HL-60 (cell line): ENCODE data around the gene MARCHF9.
"Not testable (repeated sequence)": the region's sequence is repeated elsewhere in the genome, so short reads cannot be mapped to it uniquely, and the experiment has no call there.

Source experiments
- DNase-seq, 2 experiments: peaks; one replicate each; pipeline ENCODE4 v3.0.0-alpha.2; 2010 to 2020; ENCODE audit warnings: low read depth in 1 of 2, low spot score in 1 of 2
- H3K27ac ChIP-seq: fragments of 250-450 bp; sonication (Bioruptor Pico); replicated peaks from 2 replicates; pipeline ENCODE4 v1.5.1; 2020; ENCODE audit warnings: mild to moderate bottlenecking, moderate library complexity
- H3K27me3 ChIP-seq: fragments of 250-450 bp; sonication (Bioruptor Pico); 2 replicates; pipeline ENCODE4 v1.5.1; 2021; ENCODE audit warnings: mild to moderate bottlenecking, moderate library complexity; ENCODE audit not compliant: insufficient read depth, poor library complexity, severe bottlenecking
- H3K4me3 ChIP-seq: replicated peaks from 2 replicates; pipeline ENCODE4 v1.5.1; 2011; ENCODE audit warnings: mild to moderate bottlenecking, control low read depth, low read length; ENCODE audit not compliant: insufficient read depth
- GABPA ChIP-seq: IDR thresholded peaks from 2 replicates; pipeline ENCODE4 v1.6.1; 2012; ENCODE audit warnings: low read depth
- POLR2AphosphoS5 ChIP-seq: IDR thresholded peaks from 2 replicates; pipeline ENCODE4 v1.6.1; 2012; ENCODE audit warnings: low read depth
- REST ChIP-seq: IDR thresholded peaks from 2 replicates; pipeline ENCODE4 v1.6.1; 2012; ENCODE audit warnings: low read depth; ENCODE audit not compliant: insufficient replicate concordance
- SPI1 ChIP-seq: IDR thresholded peaks from 2 replicates; pipeline ENCODE4 v1.6.1; 2012; ENCODE audit warnings: low read depth, mild to moderate bottlenecking, borderline replicate concordance
- TF ChIP-seq, protein P1 (sequence below): IDR thresholded peaks from one replicate; pipeline ENCODE4 v1.5.1; 2011; ENCODE audit warnings: low read length, control low read depth, inconsistent platforms; ENCODE audit not compliant: insufficient read depth

Gene MARCHF9

DNA sequence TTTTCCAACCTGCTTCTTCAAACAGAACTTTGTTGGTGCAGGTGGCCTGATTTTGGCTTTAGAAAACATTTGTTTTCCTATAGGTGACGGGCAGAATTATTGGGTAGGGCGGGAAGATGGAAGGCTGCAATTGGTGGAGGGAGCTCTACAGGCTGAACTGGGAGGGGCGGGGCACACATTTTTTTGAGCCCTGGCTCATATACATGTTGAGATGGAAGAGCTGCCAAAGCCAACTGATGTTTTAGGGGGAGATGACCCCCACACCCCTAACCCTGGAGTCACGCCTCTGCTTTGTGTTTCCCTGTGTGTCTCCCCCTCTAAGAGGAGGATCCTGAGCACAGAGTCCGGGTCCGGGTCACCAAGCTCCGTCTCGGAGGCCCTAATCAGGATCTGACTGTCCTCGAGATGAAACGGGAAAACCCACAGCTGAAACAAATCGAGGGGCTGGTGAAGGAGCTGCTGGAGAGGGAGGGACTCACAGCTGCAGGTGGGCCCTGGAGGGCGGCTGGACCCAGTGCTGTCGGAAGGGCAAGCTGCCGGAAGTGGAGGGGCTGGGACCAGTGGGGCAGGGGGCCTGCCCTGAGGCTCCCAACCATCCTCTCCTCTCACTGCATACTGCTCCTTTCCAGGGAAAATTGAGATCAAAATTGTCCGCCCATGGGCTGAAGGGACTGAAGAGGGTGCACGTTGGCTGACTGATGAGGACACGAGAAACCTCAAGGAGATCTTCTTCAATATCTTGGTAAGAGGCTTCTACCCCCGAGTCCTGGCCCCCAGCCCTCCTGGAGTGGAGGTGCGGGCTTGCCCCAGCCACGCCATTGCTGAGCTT, 34.9 kb upstream of the MARCHF9 start:
- DNase-seq, result no peak
- Histone ChIP-seq H3K27me3 (no peaks in the 10 kb centered on the region), H3K4me3 (no peak overlapping the region), H3K27ac (no peak overlapping the region)
- TF ChIP-seq SPI1, result no peak
- TF ChIP-seq, protein P1, sequence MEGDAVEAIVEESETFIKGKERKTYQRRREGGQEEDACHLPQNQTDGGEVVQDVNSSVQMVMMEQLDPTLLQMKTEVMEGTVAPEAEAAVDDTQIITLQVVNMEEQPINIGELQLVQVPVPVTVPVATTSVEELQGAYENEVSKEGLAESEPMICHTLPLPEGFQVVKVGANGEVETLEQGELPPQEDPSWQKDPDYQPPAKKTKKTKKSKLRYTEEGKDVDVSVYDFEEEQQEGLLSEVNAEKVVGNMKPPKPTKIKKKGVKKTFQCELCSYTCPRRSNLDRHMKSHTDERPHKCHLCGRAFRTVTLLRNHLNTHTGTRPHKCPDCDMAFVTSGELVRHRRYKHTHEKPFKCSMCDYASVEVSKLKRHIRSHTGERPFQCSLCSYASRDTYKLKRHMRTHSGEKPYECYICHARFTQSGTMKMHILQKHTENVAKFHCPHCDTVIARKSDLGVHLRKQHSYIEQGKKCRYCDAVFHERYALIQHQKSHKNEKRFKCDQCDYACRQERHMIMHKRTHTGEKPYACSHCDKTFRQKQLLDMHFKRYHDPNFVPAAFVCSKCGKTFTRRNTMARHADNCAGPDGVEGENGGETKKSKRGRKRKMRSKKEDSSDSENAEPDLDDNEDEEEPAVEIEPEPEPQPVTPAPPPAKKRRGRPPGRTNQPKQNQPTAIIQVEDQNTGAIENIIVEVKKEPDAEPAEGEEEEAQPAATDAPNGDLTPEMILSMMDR, result no peak
- TF ChIP-seq POLR2AphosphoS5, result no peak
- no peak for TF ChIP-seq REST
- TF ChIP-seq GABPA, result no peak

GRCh38 chr12:57720606-57721595, 34.0 kb upstream of the MARCHF9 start:
- no peak overlapping the region for H3K4me3 ChIP-seq
- TF ChIP-seq, protein P1, result no peak
- no peak for TF ChIP-seq GABPA
- TF ChIP-seq REST, result no peak
- no peak for TF ChIP-seq SPI1
- TF ChIP-seq POLR2AphosphoS5, result no peak
- no peak for DNase-seq
- H3K27ac ChIP-seq, result no peak overlapping the region
- H3K27me3 ChIP-seq, result no peaks in the 10 kb centered on the region

DNA sequence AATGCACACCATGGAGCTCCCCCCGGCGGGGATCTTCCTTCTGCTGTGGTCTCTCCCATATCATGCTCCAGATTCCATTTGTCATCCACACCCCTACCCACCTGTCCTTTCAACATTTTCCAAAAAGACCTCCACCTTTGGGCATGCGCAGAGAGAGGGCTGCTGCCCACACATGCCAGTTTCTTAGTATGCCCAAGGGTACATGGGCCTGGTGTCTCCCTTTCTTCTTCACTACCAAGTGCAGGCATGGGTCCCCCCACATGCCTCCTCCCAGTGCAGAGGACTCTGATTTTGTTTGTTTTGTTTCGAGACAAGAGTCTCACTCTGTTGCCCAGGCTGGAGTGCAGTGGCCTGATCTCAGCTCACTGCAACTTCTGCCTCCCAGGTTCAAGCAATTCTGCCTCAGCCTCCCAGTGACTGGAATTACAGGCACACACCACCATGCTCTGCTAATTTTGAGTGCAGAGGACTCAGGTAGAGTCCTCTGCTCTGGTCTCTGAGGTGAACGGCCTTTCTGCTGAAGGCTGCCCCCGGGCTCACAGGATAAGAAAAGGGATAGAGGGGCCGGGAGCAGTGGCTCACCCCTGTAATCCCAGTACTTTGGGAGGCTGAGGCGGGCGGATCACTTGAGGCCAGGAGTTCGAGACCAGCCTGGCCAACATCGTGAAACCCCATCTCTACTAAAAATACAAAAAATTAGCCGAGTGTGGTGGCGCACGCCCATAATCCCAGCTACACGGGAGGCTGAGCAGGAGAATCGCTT, 32.9 kb upstream of the MARCHF9 start:
- not testable (repeated sequence) for DNase-seq, H3K4me3 ChIP-seq, H3K27me3 ChIP-seq, H3K27ac ChIP-seq
- 0 out of 2 replicates have a peak, but pooled peaks have one; percentile 23 for TF ChIP-seq POLR2AphosphoS5
